Retinal pigment epithelial cell (primary cell): ENCODE data around the gene LACC1.

Experiments used
- DNase-seq: peaks from one replicate; pipeline ENCODE4 v3.0.0-alpha.2; 2010; ENCODE audit warnings: low read depth
- H3K4me3 ChIP-seq: 2 replicates; pipeline ENCODE4 v1.5.1; 2011; ENCODE audit warnings: mild to moderate bottlenecking, low read length, control low read depth, moderate library complexity
- CTCF ChIP-seq: conservative IDR thresholded peaks from 2 replicates; pipeline ENCODE4 v1.5.1; 2011; ENCODE audit warnings: low read depth, low read length, control low read depth, inconsistent platforms

LACC1 gene

GRCh38 chr13:43879755-43880181 is at the start of gene LACC1:
Gene LACC1 (plus strand): TSS chr13:43879904. CDS start chr13:43880986, 1,082 bp downstream.
- H3K4me3 ChIP-seq = peak within 1 kb of the TSS; percentile 71
- TF ChIP-seq CTCF = no peak
- DNase-seq = no peak

- no peak for DNase-seq
- no peak overlapping the region for H3K4me3 ChIP-seq
- no peak for TF ChIP-seq CTCF
Observed at GRCh38 chr13:43830497-43830881, 49.2 kb upstream of the LACC1 start.

DNA sequence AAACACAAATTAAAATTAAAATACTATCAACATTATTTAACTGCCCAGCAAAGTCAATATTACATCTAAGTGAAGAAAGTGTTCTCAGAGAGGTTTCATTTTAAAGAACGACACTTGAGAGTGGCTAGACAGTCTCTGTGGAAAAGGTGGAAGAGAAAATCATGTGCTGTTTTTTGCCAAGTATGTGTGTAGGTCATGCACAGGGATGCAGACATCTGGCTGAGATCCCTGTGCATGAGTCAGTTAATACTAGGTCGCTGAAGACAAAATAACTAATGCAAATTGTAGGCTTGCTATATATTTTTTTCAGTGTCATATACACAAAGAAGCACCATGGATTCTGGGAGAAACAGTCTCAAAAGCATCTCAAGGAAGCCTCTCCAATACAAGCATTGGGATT is 48.6 kb upstream of the LACC1 start:
- DNase-seq = no peak
- no peak for TF ChIP-seq CTCF
- no peak overlapping the region for H3K4me3 ChIP-seq

GRCh38 chr13:43835701-43836100 is 44.0 kb upstream of the LACC1 start:
- DNase-seq = peak; percentile 88

DNA sequence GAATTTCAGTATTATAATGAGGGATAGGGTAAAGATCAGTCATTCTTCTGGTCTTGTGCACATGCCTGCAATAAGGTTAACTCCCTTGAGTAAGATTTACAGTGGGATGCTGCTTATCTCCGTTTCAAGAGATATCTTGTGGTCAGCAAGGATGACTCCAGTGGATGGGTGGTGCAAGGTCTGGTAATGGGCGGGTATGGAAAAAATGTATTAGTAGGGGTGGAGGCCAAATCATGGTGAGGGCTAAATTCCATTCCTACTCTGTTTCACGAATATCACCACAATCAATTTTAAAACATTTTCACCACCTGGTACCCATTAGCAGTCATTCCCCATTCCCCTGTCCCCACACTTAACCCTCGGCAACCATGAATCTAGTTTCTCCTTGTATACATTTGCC is 40.8 kb upstream of the LACC1 start:
- DNase-seq = no peak
- H3K4me3 ChIP-seq = no peak overlapping the region
- TF ChIP-seq CTCF = no peak

More at GRCh38 chr13:43835701-43836100, 44.0 kb upstream of the LACC1 start:
- no peak overlapping the region for H3K4me3 ChIP-seq
- TF ChIP-seq CTCF = no peak

DNA sequence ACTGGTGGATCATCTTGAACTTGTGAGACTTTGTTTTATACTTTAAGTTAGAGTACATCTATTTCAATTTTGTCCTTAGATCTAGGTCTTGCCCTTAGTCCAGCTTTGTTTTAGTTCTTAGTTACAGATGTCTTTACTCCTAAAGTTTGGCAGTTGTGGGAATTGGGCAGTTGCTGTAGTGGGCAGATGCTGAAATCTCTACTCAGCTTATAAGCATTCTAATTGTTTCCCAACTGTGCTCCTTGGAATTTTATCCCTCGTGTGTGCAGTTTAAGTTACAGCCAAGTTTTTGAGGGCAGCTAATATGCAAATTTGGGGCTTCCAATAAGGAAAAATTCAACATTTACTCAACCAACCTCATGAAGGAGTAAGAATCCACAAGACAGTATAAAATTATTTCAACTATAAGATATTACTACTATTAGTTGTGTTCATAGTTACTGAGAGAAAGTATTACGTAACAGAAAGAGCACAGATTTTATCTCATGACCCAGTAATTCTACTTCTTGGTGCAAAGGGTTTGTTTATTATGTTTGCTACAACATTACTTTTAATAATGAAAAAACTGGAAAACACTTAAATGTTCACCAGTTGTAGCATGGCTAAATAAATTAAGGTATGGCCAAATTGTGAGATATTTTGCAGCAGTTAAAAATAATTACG is 33.1 kb upstream of the LACC1 start:
- TF ChIP-seq CTCF = no peak
- no peak for DNase-seq
- H3K4me3 ChIP-seq = no peak overlapping the region

- H3K4me3 ChIP-seq = no peak overlapping the region
- no peak for DNase-seq
- no peak for TF ChIP-seq CTCF
Observed at GRCh38 chr13:43848001-43848649, 31.6 kb upstream of the LACC1 start.
